GM06990 (cell line): ENCODE measurements around the gene UGT1A6.
A peak's percentile ranks its signal among the peaks of the same experiment; 100 is the strongest.
"Not testable (repeated sequence)": the region's sequence is repeated elsewhere in the genome, so short reads cannot be mapped to it uniquely, and the experiment has no call there.

Experiments
- DNase-seq: peaks from one replicate; pipeline ENCODE4 v3.0.0-alpha.2; 2011; ENCODE audit not compliant: insufficient read length; ENCODE audit errors: extremely low read depth
- H3K27me3 ChIP-seq: replicated peaks from 2 replicates; pipeline ENCODE4 v1.6.0; 2011; ENCODE audit warnings: low read length; ENCODE audit not compliant: control insufficient read depth, insufficient read depth
- H3K36me3 ChIP-seq: 2 replicates; pipeline ENCODE4 v1.5.1; 2011; ENCODE audit warnings: low read length; ENCODE audit not compliant: control insufficient read depth, insufficient read depth
- H3K4me3 ChIP-seq: replicated peaks from 2 replicates; pipeline ENCODE4 v1.5.1; 2011; ENCODE audit warnings: low read depth, mild to moderate bottlenecking, control low read depth, low read length
- TF ChIP-seq, protein P1 (sequence below): IDR thresholded peaks from 2 replicates; pipeline ENCODE4 v1.5.1; 2011; ENCODE audit warnings: low read length, control low read depth, mild to moderate bottlenecking, inconsistent platforms; ENCODE audit not compliant: insufficient read depth, poor library complexity, severe bottlenecking

The UGT1A6 gene

DNA sequence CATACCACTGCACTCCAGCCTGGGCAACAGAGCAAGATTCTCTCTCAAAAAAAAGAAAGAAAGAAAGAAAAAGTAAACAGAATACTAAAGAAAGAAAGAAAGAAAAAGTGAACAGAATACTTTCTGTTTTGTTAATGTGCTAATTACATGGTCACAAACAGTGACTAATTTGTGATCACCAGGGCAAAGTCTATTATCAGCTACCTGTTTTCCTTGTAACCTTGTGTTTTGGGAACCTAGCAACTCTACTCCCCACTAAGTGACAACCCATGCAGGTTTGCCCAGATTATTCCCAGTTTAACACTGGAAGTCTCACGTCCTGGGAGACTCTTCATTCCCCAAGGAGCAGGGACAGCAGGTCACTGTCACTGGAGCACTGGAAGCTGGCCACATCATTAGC, 37.6 kb upstream of the UGT1A6 start:
- Histone ChIP-seq H3K36me3 (no peaks in the 10 kb centered on the region), H3K27me3 (no peaks in the 10 kb centered on the region), H3K4me3 (no peak overlapping the region)
- TF ChIP-seq, protein P1, sequence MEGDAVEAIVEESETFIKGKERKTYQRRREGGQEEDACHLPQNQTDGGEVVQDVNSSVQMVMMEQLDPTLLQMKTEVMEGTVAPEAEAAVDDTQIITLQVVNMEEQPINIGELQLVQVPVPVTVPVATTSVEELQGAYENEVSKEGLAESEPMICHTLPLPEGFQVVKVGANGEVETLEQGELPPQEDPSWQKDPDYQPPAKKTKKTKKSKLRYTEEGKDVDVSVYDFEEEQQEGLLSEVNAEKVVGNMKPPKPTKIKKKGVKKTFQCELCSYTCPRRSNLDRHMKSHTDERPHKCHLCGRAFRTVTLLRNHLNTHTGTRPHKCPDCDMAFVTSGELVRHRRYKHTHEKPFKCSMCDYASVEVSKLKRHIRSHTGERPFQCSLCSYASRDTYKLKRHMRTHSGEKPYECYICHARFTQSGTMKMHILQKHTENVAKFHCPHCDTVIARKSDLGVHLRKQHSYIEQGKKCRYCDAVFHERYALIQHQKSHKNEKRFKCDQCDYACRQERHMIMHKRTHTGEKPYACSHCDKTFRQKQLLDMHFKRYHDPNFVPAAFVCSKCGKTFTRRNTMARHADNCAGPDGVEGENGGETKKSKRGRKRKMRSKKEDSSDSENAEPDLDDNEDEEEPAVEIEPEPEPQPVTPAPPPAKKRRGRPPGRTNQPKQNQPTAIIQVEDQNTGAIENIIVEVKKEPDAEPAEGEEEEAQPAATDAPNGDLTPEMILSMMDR = no peak
- DNase-seq = no peak

DNA sequence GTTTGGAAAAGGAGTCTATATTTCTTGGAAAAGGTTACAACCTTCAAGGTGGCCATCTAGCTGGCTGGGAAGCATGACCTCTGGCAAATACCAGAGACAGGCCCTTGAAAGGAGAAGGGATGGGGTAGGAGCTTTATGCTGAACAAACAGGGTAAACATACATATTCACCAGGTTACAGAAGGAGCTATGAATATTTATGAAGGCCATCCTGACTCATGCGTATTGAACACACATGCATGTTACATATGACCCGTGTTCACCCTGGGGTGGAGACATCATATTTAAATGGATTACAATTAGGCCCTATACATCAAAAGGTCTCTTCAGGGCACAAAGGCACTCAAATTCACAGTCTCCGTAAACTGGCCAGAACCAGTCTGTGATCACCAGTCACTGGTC, 36.7 kb upstream of the UGT1A6 start:
- not testable (repeated sequence) for H3K27me3 ChIP-seq, H3K4me3 ChIP-seq, H3K36me3 ChIP-seq, DNase-seq

- Histone ChIP-seq H3K27me3 (no peaks in the 10 kb centered on the region), H3K4me3 (no peak overlapping the region), H3K36me3 (no peaks in the 10 kb centered on the region)
- TF ChIP-seq, protein P1 = no peak
- peak; percentile 3 for DNase-seq
Measured at GRCh38 chr2:233656443-233656842, 36.2 kb upstream of the UGT1A6 start.

- TF ChIP-seq, protein P1 = no peak
- no peak for DNase-seq
- no peak overlapping the region for H3K4me3 ChIP-seq
- H3K36me3 ChIP-seq = no peaks in the 10 kb centered on the region
- H3K27me3 ChIP-seq = no peaks in the 10 kb centered on the region
Measured at GRCh38 chr2:233658610-233659009, 34.1 kb upstream of the UGT1A6 start.

GRCh38 chr2:233663911-233664310, 28.8 kb upstream of the UGT1A6 start:
- no peaks in the 10 kb centered on the region for H3K36me3 ChIP-seq
- H3K4me3 ChIP-seq = no peak overlapping the region
- no peak for DNase-seq
- no peaks in the 10 kb centered on the region for H3K27me3 ChIP-seq
- TF ChIP-seq, protein P1 = no peak

GRCh38 chr2:233668605-233669260, 24.0 kb upstream of the UGT1A6 start:
- Histone ChIP-seq H3K4me3 (no peak overlapping the region), H3K27me3 (no peaks in the 10 kb centered on the region), H3K36me3 (no peaks in the 10 kb centered on the region)
- no peak for DNase-seq
- TF ChIP-seq, protein P1 = no peak
